HepG2 (cell line): Measurements from ENCODE around the gene KANTR.

Experiments used
- ATF3 ChIP-seq: sonication (generic); formaldehyde crosslinking; IDR thresholded peaks from 2 replicates; pipeline ENCODE4 v1.4.0; 2020; ENCODE audit warnings: missing genetic modification reagents
- REST ChIP-seq, 2 experiments: IDR thresholded peaks; 2 replicates each; pipeline ENCODE4 v1.6.1; 2011 to 2012; ENCODE audit warnings: low read length in 2 of 2, borderline replicate concordance in 1 of 2, low read depth in 1 of 2, mild to moderate bottlenecking in 1 of 2, moderate library complexity in 1 of 2
- ZFP36 ChIP-seq: fragments of 150-350 bp; IDR thresholded peaks from 2 replicates; pipeline ENCODE4 v1.6.1; 2018; ENCODE audit warnings: borderline replicate concordance, low read length, low read depth; ENCODE audit not compliant: partially characterized antibody

- TF ChIP-seq ZFP36 (no peak), ATF3 (CRISPR knock-in tag) (no peak), REST (IDR thresholded peaks at IDR 0.05; ENCODE audit: borderline replicate concordance in 1 of 2, low read depth in 1 of 2, low read length in 2 of 2) (no peak)
Observed at GRCh38 chrX:53055244-53055849, 38.6 kb upstream of the KANTR start.
